K562 (cell line): ENCODE data around the gene CENPP. TPM values are rescaled to one million over a fixed set of nuclear protein-coding genes. Genes with fewer than 3 reads are reported as not detected.

Source experiments
- ATAC-seq: fragments of 200-7000 bp; cut with Tn5 transposase; 3 replicates; pipeline ENCODE4 v1.9.1; 2020; ENCODE audit warnings: moderate library complexity
- BruUV-seq: library from RNA; stranded (reverse); fragments of 400-500 nt; replicated peaks from 2 replicates; lab custom pipeline; 2021; lab: Mats Ljungman, UMichigan
- CTCF ChIA-PET: fragments of 300-600 bp; formaldehyde crosslinking; extraction: SDS; loops from one replicate; lab custom pipeline; 2021; ENCODE audit warnings: low intra/inter-chr PET ratio; lab: Yijun Ruan, JAX
- POLR2A ChIA-PET: fragments of 300-600, 350-650 bp; sonication (Branson Sonifier 250); formaldehyde crosslinking; extraction: SDS; loops from one replicate; lab custom pipeline; 2021; ENCODE audit warnings: antibody characterized with exemption, inconsistent platforms; lab: Yijun Ruan, JAX
- DNase-seq, 4 experiments: peaks; one replicate each; pipeline versions ENCODE4 v3.0.0 to v3.0.0-alpha.2; 2011 to 2018; ENCODE audit warnings: low spot score in 3 of 4, mixed read lengths in 3 of 4; ENCODE audit errors: extremely low read depth in 1 of 4
- FAIRE-seq: peaks from 2 replicates; lab custom pipeline; 2011; peaks lifted over from hg19 to GRCh38; lab: Jason Lieb, UNC
- H2AFZ ChIP-seq: 2 replicates; pipeline ENCODE4 v1.6.0; 2011; ENCODE audit warnings: low read depth, low read length, control low read depth, inconsistent platforms
- H3K27ac ChIP-seq: fragments of 200-600 bp; 3 replicates; pipeline ENCODE4 v1.8.0; 2011; ENCODE audit warnings: low read depth, mild to moderate bottlenecking, control low read depth, inconsistent platforms, low read length, moderate library complexity, mixed read lengths; ENCODE audit errors: extremely low read depth
- H3K27me3 ChIP-seq, 2 experiments: fragments of 300-600 bp in 1 of 2; 2 replicates in 1 of 2; 3 replicates in 1 of 2; pipeline versions ENCODE4 v1.6.0 to v1.8.0; 2011; ENCODE audit warnings: inconsistent platforms in 2 of 2, low read length in 2 of 2, mild to moderate bottlenecking in 1 of 2, mixed read lengths in 1 of 2, moderate library complexity in 1 of 2; ENCODE audit not compliant: control insufficient read depth in 2 of 2, insufficient read depth in 2 of 2
- H3K36me3 ChIP-seq: fragments of 300-600 bp; 3 replicates; pipeline ENCODE4 v1.8.0; 2011; ENCODE audit warnings: mild to moderate bottlenecking, low read length, inconsistent platforms; ENCODE audit not compliant: control insufficient read depth, insufficient read depth
- H3K4me1 ChIP-seq, 2 experiments: fragments of 200-600 bp in 1 of 2; replicated peaks in 1 of 2; 2 replicates in 1 of 2; 3 replicates in 1 of 2; pipeline versions ENCODE4 v1.5.1 to v1.8.0; 2011; ENCODE audit warnings: inconsistent platforms in 2 of 2, low read length in 2 of 2, mild to moderate bottlenecking in 1 of 2, mixed read lengths in 1 of 2, moderate library complexity in 1 of 2; ENCODE audit not compliant: control insufficient read depth in 2 of 2, insufficient read depth in 2 of 2
- H3K4me2 ChIP-seq: 2 replicates; pipeline ENCODE4 v1.6.1; 2011; ENCODE audit warnings: low read length, control low read depth, inconsistent platforms, mixed read lengths; ENCODE audit not compliant: insufficient read depth
- H3K4me3 ChIP-seq: fragments of 200-600 bp; sonication (generic), shearing (Covaris generic); 2 replicates; pipeline ENCODE4 v1.5.1; 2016; ENCODE audit warnings: control low read depth, inconsistent platforms
- H3K79me2 ChIP-seq: fragments of 200-600 bp; 3 replicates; pipeline ENCODE4 v1.8.0; 2011; ENCODE audit warnings: low read length, inconsistent platforms; ENCODE audit not compliant: control insufficient read depth, insufficient read depth
- H3K9ac ChIP-seq, 2 experiments: 2 replicates each; pipeline versions ENCODE4 v1.6.0 to v1.6.1; 2011; ENCODE audit warnings: low read depth in 2 of 2, low read length in 2 of 2, control low read depth in 1 of 2, inconsistent platforms in 1 of 2, mild to moderate bottlenecking in 1 of 2, mixed read lengths in 1 of 2; ENCODE audit not compliant: insufficient read depth in 1 of 2
- H3K9me1 ChIP-seq: one replicate; pipeline ENCODE4 v1.6.0; 2011; ENCODE audit warnings: inconsistent platforms, mild to moderate bottlenecking, low read length, moderate library complexity; ENCODE audit not compliant: control insufficient read depth, insufficient read depth
- H3K9me3 ChIP-seq: replicated peaks from 2 replicates; pipeline ENCODE4 v1.5.1; 2011; ENCODE audit warnings: low read depth, low read length, inconsistent platforms; ENCODE audit not compliant: control insufficient read depth, insufficient read depth
- H4K20me1 ChIP-seq: replicated peaks from 2 replicates; pipeline ENCODE4 v1.6.1; 2011; ENCODE audit warnings: low read length, inconsistent platforms, mixed read lengths; ENCODE audit not compliant: control insufficient read depth, insufficient read depth
- ETV6 ChIP-seq, 3 experiments: fragments of 150-350 bp in 1 of 3; sonication (generic) in 1 of 3; formaldehyde crosslinking in 1 of 3; IDR thresholded peaks; 2 replicates each; pipeline versions ENCODE4 v1.6.1 to v1.8.0; 2014 to 2022; ENCODE audit warnings: borderline replicate concordance in 2 of 3, low read depth in 2 of 3, antibody characterized with exemption in 1 of 3, low read length in 1 of 3, mild to moderate bottlenecking in 1 of 3, missing genetic modification reagents in 1 of 3
- SNAPC5 ChIP-seq: fragments of 250-450 bp; sonication (Bioruptor Pico); IDR thresholded peaks from 2 replicates; pipeline ENCODE4 v1.8.0; 2021; ENCODE audit warnings: moderate library complexity, mild to moderate bottlenecking, inconsistent platforms
- THRA ChIP-seq: fragments of 450-650 bp; IDR thresholded peaks from 2 replicates; pipeline ENCODE4 v1.6.1; 2017; ENCODE audit warnings: mild to moderate bottlenecking, moderate library complexity
- ZBTB1 ChIP-seq: sonication (generic); formaldehyde crosslinking; IDR thresholded peaks from 2 replicates; pipeline ENCODE4 v1.8.1; 2023; ENCODE audit warnings: missing genetic modification reagents, low read depth, mild to moderate bottlenecking, borderline replicate concordance
- ZBTB7A ChIP-seq: IDR thresholded peaks from 2 replicates; pipeline ENCODE4 v1.6.1; 2011; ENCODE audit warnings: low read depth, mild to moderate bottlenecking, low read length, moderate library complexity, borderline replicate concordance; ENCODE audit not compliant: control insufficient read depth
- ZNF174 ChIP-seq: fragments of 250-450 bp; sonication (Bioruptor Pico); IDR thresholded peaks from 2 replicates; pipeline ENCODE4 v1.4.0; 2020; ENCODE audit warnings: mild to moderate bottlenecking
- ZNF551 ChIP-seq: fragments of 250-450 bp; sonication (Bioruptor Pico); IDR thresholded peaks from 2 replicates; pipeline ENCODE4 v1.5.0; 2021; ENCODE audit warnings: mild to moderate bottlenecking, moderate library complexity
- ZNF77 ChIP-seq: fragments of 250-450 bp; sonication (Bioruptor Pico); IDR thresholded peaks from 2 replicates; pipeline ENCODE4 v1.5.0; 2020
- WGBS: fragments of 100-300 bp; shearing (Covaris generic); methylation state at CpG from one replicate; pipeline ENCODE4 v1.1.6; 2016; ENCODE audit warnings: low coverage, mixed read lengths; ENCODE audit not compliant: insufficient coverage; ENCODE audit errors: missing lambda C conversion rate; 5-methylcytosine and 5-hydroxymethylcytosine counted together
- in situ Hi-C: fragments of 300-500 bp; cut with MboI; formaldehyde crosslinking; loops from 4 replicates; pipeline ENCODE4 v1.15.0; 2018; ENCODE audit warnings: inconsistent platforms, mixed read lengths
- intact Hi-C: fragments of 100-400 bp; cut with micrococcal nuclease; formaldehyde crosslinking; loops from 2 replicates; pipeline ENCODE4 v1.14.2; 2022
- polyA plus RNA-seq, 8 experiments: library from polyadenylated mRNA; depleted of rRNA in 4 of 8; stranded (reverse) in 5 of 8; unstranded in 3 of 8; fragments of >200 nt; fragmentation: Nextera tagmentation in 2 of 8; fragmentation: Illumina TruSeq in 1 of 8; extraction: Ambion mirVana in 2 of 8; extraction: Trizol in 1 of 8; gene quantifications; 2 replicates each; pipeline versions ENCODE4 v1.2.1 to v1.2.3, GENCODE V29; 2011 to 2014; ENCODE audit warnings: inconsistent platforms in 1 of 8, missing spikeins in 1 of 8
- total RNA-seq, 7 experiments: library from RNA; depleted of rRNA in 6 of 7; stranded (reverse); fragments of >200 nt in 6 of 7; fragmentation: Illumina TruSeq in 2 of 7; extraction: Trizol in 2 of 7; gene quantifications; 2 replicates each; pipeline versions ENCODE4 v1.2.1 to v1.2.3, GENCODE V29; 2011 to 2021; ENCODE audit warnings: low replicate concordance in 1 of 7

CENPP gene
- total and polyA plus RNA-seq, 9 of the 15 experiments (the other 6 are each of a cell fraction or from before 2014, with no cell fraction given), result 8.0 to 28.5 (median 17.9) TPM

GRCh38 chr9:92663126-92663525 is 337.4 kb downstream of the CENPP start:
- POLR2A ChIA-PET, result interaction anchor here (0.6 kb wide), 1 partner anchor 313 kb away, joined by 3 read pairs; no protein-coding TSS in a partner anchor
- Histone ChIP-seq H3K36me3 (peaks cover 57% of the 10 kb centered on the region), H3K4me1 (peaks cover 0 to 19% of the 10 kb centered on the region in 2 experiments; a peak in 3 of 5 replicates), H4K20me1 (peaks cover 19% of the 10 kb centered on the region), H3K4me3 (no peak overlapping the region), H2AFZ (no peak overlapping the region), H3K27ac (no peak overlapping the region), H3K9me3 (no peaks in the 10 kb centered on the region), H3K9me1 (no peaks in the 10 kb centered on the region), H3K27me3 (no peaks in the 10 kb centered on the region), H3K4me2 (no peak overlapping the region), H3K79me2 (peaks cover 79% of the 10 kb centered on the region), H3K9ac (no peak overlapping the region)
- no peak for ATAC-seq
- TF ChIP-seq THRA, result no peak
- TF ChIP-seq ZNF77 (CRISPR knock-in tag), result no peak
- TF ChIP-seq ZBTB1 (CRISPR knock-in tag), result no peak
- TF ChIP-seq ZNF174 (CRISPR knock-in tag), result no peak
- no peak for TF ChIP-seq ZNF551 (CRISPR knock-in tag)
- no peak for TF ChIP-seq ZBTB7A
- no peak for TF ChIP-seq SNAPC5 (CRISPR knock-in tag)
- no peak for TF ChIP-seq ETV6 (IDR thresholded peaks at IDR 0.05; ENCODE audit: borderline replicate concordance in 1 of 2, low read depth in 2 of 2, low read length in 1 of 2)
- no peak for TF ChIP-seq ETV6 (CRISPR knock-in tag; IDR thresholded peaks at IDR 0.05; ENCODE audit: borderline replicate concordance)
- CTCF ChIA-PET, result no interaction called here
- DNase-seq, result no peak
- WGBS, result 88% methylated on average over 3 of the region's 3 CpGs
- BruUV-seq, result no TSS peak
- FAIRE-seq, result no peak
- in situ Hi-C loops (no loop called here), intact Hi-C loops (no loop called here)
